Hepatocyte (in vitro differentiated cells): ENCODE results near the gene UBN1.

Experiments
- CTCF ChIP-seq: fragments of 200-600 bp; sonication (generic); IDR thresholded peaks from 2 replicates; pipeline ENCODE4 v1.5.1; 2016; ENCODE audit warnings: antibody characterized with exemption, mild to moderate bottlenecking; ENCODE audit not compliant: poor library complexity
- EZH2 ChIP-seq: fragments of 200-600 bp; sonication (generic); IDR thresholded peaks from 2 replicates; pipeline ENCODE4 v1.6.1; 2016; ENCODE audit warnings: antibody characterized with exemption, mild to moderate bottlenecking, borderline replicate concordance

- TF ChIP-seq CTCF, result no peak
- TF ChIP-seq EZH2, result no peak
Measured at GRCh38 chr16:4904942-4905615, 57.8 kb downstream of the UBN1 start.
